ENCODE data around the gene SOHLH1. TPM values are rescaled to one million over a fixed set of nuclear protein-coding genes. Genes with fewer than 3 reads are reported as not detected.
"Not testable (repeated sequence)": the region's sequence is repeated elsewhere in the genome, so short reads cannot be mapped to it uniquely, and the experiment has no call there.

Gene SOHLH1
- total RNA-seq, 1 donor from 2014 or later, result not detected

GRCh38 chr9:135690836-135691570 is 8.3 kb downstream of the SOHLH1 start:
- intact Hi-C loops (cut with DNase I), result no loop called here

GRCh38 chr9:135689011-135689410 is 10.3 kb downstream of the SOHLH1 start:
- intact Hi-C loops (cut with DNase I), result no loop called here
- DNase-seq (ENCODE audit: missing footprints) (no peak), ATAC-seq (no peak)

More at GRCh38 chr9:135690836-135691570, 8.3 kb downstream of the SOHLH1 start:
- no peak for ATAC-seq
- no peak for DNase-seq (ENCODE audit: missing footprints)

GRCh38 chr9:135687216-135687615 is 12.1 kb downstream of the SOHLH1 start:
- ATAC-seq, result no peak
- intact Hi-C loops (cut with DNase I), result no loop called here
- no peak for DNase-seq (ENCODE audit: missing footprints)

GRCh38 chr9:135684691-135685090 is 14.6 kb downstream of the SOHLH1 start:
- intact Hi-C loops (cut with DNase I), result no loop called here
- DNase-seq (ENCODE audit: missing footprints), result no peak
- ATAC-seq, result no peak

GRCh38 chr9:135683401-135684034 is 15.8 kb downstream of the SOHLH1 start:
- intact Hi-C loops (cut with DNase I), result no loop called here
- DNase-seq (ENCODE audit: missing footprints) (no peak), ATAC-seq (no peak)

GRCh38 chr9:135681161-135681560 is 18.1 kb downstream of the SOHLH1 start:
- DNase-seq (ENCODE audit: missing footprints) (no peak), ATAC-seq (no peak)
- intact Hi-C loops (cut with DNase I), result no loop called here

GRCh38 chr9:135680056-135680455 is 19.2 kb downstream of the SOHLH1 start:
- no peak for ATAC-seq
- no peak for DNase-seq (ENCODE audit: missing footprints)
- intact Hi-C loops (cut with DNase I), result no loop called here

- DNase-seq (ENCODE audit: missing footprints), result no peak
- intact Hi-C loops (cut with DNase I), result no loop called here
- ATAC-seq, result no peak
Observed at GRCh38 chr9:135678236-135679017, 20.9 kb downstream of the SOHLH1 start.

GRCh38 chr9:135677641-135678168 is 21.6 kb downstream of the SOHLH1 start:
- DNase-seq (ENCODE audit: missing footprints) (no peak), ATAC-seq (no peak)
- intact Hi-C loops (cut with DNase I), result no loop called here

GRCh38 chr9:135676891-135677290 is 22.4 kb downstream of the SOHLH1 start:
- intact Hi-C loops (cut with DNase I), result no loop called here
- ATAC-seq (no peak), DNase-seq (ENCODE audit: missing footprints) (no peak)

GRCh38 chr9:135674977-135675376 is 24.3 kb downstream of the SOHLH1 start:
- DNase-seq (ENCODE audit: missing footprints), result no peak
- intact Hi-C loops (cut with DNase I), result no loop called here

GRCh38 chr9:135673941-135674340 is 25.3 kb downstream of the SOHLH1 start:
- ATAC-seq (no peak), DNase-seq (ENCODE audit: missing footprints) (no peak)
- intact Hi-C loops (cut with DNase I), result no loop called here

More at GRCh38 chr9:135674977-135675376, 24.3 kb downstream of the SOHLH1 start:
- no peak for ATAC-seq

- DNase-seq (ENCODE audit: missing footprints); ATAC-seq; intact Hi-C loops (cut with DNase I): not testable (repeated sequence)
Observed at GRCh38 chr9:135672786-135673185, 26.5 kb downstream of the SOHLH1 start.

- ATAC-seq, result no peak
- no peak for DNase-seq (ENCODE audit: missing footprints)
- intact Hi-C loops (cut with DNase I), result no loop called here
Observed at GRCh38 chr9:135671591-135672041, 27.7 kb downstream of the SOHLH1 start.

GRCh38 chr9:135670721-135671590 is 28.3 kb downstream of the SOHLH1 start:
- ATAC-seq, result no peak
- DNase-seq (ENCODE audit: missing footprints), result no peak
- intact Hi-C loops (cut with DNase I), result no loop called here

GRCh38 chr9:135669616-135670285 is 29.5 kb downstream of the SOHLH1 start:
- ATAC-seq (no peak), DNase-seq (ENCODE audit: missing footprints) (no peak)
- intact Hi-C loops (cut with DNase I), result no loop called here

- ATAC-seq; DNase-seq (ENCODE audit: missing footprints); intact Hi-C loops (cut with DNase I): not testable (repeated sequence)
Observed at GRCh38 chr9:135669018-135669417, 30.3 kb downstream of the SOHLH1 start.

- intact Hi-C loops (cut with DNase I), result no loop called here
- ATAC-seq, result no peak
- no peak for DNase-seq (ENCODE audit: missing footprints)
Observed at GRCh38 chr9:135667463-135668001, 31.7 kb downstream of the SOHLH1 start.
